Heart left ventricle (tissue), 13 donors: ENCODE data around the gene GUCA1C.

Experiments used
- POLR2A ChIP-seq, 2 donors: fragments of 450-650 bp; IDR thresholded peaks; one replicate each; pipeline ENCODE4 v1.6.1; 2017; ENCODE audit warnings: antibody characterized with exemption in 2 of 2, mild to moderate bottlenecking in 2 of 2, moderate library complexity in 2 of 2
- TF ChIP-seq, protein P1 (sequence below), 12 donors: fragments of 200-600 bp; sonication (generic) in 4 of 12; IDR thresholded peaks; one replicate each; pipeline versions ENCODE4 v1.5.0 to v1.8.0; 2018 to 2022; ENCODE audit warnings: antibody characterized with exemption in 12 of 12, mild to moderate bottlenecking in 5 of 12
- donor health status: ischemic (EF 13 %, LVEDD 7.1; RV severe dilation, severe dysfunction).
- donor health status: DM: no; HTN: yes; CAD: no.
- donor health status: DM: no; HTN: no; CAD: no.
- donor health status: ischemic (EF 25% LVEDD 6.9; RV normal size, moderate dysfunction).
- donor health status: ischemic (EF 25% LVEDD 5.7; RV mildly dilated, moderate dysfunction).
- donor health status: ischemic (EF 35%, LVEDD 5.7; RV mildly dilated, moderate dysfunction).
- donor health status: nonischemic (EF 11% LVEDD 7.7; RV severe dilation, severe dysfunction).
- donor health status: DM: yes; HTN: yes; CAD: no.
- donor health status: PGD.
- donor health status: ischemic (EF 29% LVEDD 5.4; RV normal size, mild dysfunction).
- donor health status: nonischemic (EF 23%, LVEDD 6.1; RV moderate dilation, normal function).

DNA sequence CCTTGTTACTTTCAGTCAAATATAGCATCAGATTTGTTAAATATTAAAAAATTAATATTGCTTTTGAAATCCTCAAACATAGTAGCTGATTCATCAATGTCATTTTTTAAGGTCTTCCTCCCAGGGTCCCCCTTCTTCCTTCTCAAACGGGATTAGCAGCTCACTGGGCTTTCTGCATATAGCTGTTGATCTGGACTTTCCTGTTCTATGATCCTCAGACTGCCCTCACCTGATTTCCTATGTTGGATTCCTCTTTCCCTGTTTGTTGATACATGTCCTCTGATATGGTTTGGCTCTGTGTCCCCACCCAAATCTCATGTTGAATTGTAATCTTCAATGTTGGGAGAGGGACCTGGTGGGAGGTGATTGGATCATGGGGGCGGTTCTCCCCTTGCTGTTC lies 5.8 kb downstream of the GUCA1C start:
- TF ChIP-seq, protein P1, sequence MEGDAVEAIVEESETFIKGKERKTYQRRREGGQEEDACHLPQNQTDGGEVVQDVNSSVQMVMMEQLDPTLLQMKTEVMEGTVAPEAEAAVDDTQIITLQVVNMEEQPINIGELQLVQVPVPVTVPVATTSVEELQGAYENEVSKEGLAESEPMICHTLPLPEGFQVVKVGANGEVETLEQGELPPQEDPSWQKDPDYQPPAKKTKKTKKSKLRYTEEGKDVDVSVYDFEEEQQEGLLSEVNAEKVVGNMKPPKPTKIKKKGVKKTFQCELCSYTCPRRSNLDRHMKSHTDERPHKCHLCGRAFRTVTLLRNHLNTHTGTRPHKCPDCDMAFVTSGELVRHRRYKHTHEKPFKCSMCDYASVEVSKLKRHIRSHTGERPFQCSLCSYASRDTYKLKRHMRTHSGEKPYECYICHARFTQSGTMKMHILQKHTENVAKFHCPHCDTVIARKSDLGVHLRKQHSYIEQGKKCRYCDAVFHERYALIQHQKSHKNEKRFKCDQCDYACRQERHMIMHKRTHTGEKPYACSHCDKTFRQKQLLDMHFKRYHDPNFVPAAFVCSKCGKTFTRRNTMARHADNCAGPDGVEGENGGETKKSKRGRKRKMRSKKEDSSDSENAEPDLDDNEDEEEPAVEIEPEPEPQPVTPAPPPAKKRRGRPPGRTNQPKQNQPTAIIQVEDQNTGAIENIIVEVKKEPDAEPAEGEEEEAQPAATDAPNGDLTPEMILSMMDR (IDR thresholded peaks at IDR 0.05): no peak
- no peak for TF ChIP-seq POLR2A (IDR thresholded peaks at IDR 0.05)
